ENCODE measurements around the gene RPS3.

Gene RPS3

DNA sequence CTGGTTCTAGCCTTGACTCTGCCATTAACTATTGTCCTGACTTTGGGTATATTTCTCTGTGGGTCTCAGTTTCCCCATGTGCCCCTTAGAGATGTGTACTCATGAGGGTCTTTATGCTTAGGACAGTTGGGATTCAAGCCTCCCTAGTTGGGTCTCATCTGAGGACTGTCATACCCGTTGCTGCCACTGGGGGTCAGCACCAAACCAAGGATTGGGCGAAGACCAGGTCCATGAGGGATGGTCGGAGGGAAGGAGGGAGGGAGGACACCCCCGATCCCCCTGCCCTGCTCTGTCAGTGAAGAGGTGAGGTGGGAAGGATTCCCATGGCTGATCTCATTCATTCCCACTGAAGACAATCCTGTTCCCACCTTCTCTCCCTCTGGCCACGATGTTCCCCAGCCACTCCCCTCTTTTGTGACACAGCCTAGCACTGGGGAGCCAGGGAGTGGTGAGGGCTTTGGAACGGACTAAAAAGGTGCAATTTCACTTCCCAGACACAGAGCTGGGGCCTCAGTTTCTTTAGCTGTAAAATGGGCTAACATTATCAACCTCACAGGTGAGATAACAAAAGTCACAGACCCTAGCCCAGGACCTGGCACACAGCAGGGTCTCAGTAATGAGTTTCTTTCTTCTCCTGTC lies 46.1 kb downstream of the RPS3 start:
- peak; percentile 68 for DNase-seq (ENCODE audit: low read depth)
- TF ChIP-seq MYC (IDR thresholded peaks at IDR 0.05; ENCODE audit: low read depth, low read length) (no peak; the same call in 1 of the 2 replicates), POLR2A (IDR thresholded peaks at IDR 0.05; ENCODE audit: extremely low read depth, insufficient read length) (no peak)
- TF ChIP-seq, protein P1, sequence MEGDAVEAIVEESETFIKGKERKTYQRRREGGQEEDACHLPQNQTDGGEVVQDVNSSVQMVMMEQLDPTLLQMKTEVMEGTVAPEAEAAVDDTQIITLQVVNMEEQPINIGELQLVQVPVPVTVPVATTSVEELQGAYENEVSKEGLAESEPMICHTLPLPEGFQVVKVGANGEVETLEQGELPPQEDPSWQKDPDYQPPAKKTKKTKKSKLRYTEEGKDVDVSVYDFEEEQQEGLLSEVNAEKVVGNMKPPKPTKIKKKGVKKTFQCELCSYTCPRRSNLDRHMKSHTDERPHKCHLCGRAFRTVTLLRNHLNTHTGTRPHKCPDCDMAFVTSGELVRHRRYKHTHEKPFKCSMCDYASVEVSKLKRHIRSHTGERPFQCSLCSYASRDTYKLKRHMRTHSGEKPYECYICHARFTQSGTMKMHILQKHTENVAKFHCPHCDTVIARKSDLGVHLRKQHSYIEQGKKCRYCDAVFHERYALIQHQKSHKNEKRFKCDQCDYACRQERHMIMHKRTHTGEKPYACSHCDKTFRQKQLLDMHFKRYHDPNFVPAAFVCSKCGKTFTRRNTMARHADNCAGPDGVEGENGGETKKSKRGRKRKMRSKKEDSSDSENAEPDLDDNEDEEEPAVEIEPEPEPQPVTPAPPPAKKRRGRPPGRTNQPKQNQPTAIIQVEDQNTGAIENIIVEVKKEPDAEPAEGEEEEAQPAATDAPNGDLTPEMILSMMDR (IDR thresholded peaks at IDR 0.05; ENCODE audit: low read depth, low read length) = peak; percentile 95
- TF ChIP-seq, protein P2, sequence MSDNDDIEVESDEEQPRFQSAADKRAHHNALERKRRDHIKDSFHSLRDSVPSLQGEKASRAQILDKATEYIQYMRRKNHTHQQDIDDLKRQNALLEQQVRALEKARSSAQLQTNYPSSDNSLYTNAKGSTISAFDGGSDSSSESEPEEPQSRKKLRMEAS (IDR thresholded peaks at IDR 0.05; ENCODE audit: low read depth, low read length) = peak; percentile 24; the same call in 1 of the 2 replicates
- no peak overlapping the region for H3K4me3 ChIP-seq (ENCODE audit: low read depth, low read length)

DNA sequence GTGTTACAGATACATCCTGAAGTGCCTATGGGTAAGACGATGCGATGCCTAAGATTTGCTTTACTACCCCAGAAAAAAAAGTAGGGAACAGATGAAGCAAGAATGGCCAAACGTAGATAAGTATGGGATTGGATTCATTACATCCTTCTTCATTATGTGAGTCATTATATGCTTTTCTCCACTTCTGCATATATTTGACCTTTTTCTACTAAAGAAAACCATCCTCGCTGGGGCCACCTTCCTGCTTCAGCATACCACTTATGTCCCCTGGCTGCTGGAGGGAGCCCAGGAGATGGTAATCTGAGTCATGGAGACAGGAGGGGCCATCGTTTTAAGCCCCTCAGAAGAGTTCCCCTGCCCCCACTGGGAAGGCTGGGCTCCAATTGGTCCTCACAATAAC lies 48.1 kb downstream of the RPS3 start:
- no peak for TF ChIP-seq POLR2A (IDR thresholded peaks at IDR 0.05; ENCODE audit: extremely low read depth, insufficient read length)
- no peak for TF ChIP-seq MYC (IDR thresholded peaks at IDR 0.05; ENCODE audit: low read depth, low read length)
- TF ChIP-seq, protein P2 (IDR thresholded peaks at IDR 0.05; ENCODE audit: low read depth, low read length) = no peak
- TF ChIP-seq, protein P1 (IDR thresholded peaks at IDR 0.05; ENCODE audit: low read depth, low read length) = no peak
- DNase-seq (ENCODE audit: low read depth) = no peak
- H3K4me3 ChIP-seq (ENCODE audit: low read depth, low read length) = no peak overlapping the region

DNA sequence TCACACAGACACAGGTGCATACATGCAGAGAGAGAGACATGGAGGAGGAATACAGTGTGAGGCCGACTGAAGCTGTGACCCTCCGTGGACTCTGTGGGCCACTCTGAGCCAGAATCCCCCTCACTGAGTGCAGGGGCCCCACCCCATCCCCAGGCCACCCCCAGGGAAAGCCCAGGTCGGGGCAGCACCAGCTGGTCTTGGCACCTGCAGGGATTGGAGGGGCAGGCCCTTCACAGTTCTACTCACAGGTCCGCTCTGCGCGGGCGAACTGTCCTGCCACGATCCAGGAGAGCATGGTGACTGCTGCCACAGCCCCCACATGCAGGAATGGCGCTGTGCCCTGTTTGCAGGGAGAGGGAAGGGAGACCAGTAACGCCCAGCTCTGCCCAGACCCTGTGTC lies 50.0 kb downstream of the RPS3 start:
- DNase-seq (ENCODE audit: low read depth) = no peak

DNA sequence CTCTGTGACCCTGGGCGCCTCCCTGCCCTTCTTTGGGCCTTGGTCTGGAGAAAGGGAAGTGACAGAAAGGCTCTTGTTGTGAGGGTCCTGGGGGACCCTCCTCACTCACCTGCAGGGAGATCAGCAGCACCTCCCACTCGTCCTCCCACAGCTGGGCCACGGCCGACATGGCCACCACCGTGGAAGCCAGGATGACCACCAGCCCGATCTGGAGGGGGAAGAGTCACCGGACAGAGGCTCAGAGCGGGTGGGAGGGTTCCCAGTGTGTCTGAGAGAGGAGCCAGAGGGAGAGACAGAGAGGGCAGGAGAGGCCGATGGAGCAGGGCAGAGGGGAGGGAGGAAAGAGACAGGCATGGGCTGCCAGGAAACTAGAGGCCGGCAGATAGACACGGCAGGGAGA lies 50.5 kb downstream of the RPS3 start:
- no peak for DNase-seq (ENCODE audit: low read depth)
- no peak overlapping the region for H3K4me3 ChIP-seq (ENCODE audit: low read depth, low read length)
- no peak for TF ChIP-seq MYC (IDR thresholded peaks at IDR 0.05; ENCODE audit: low read depth, low read length)
- TF ChIP-seq POLR2A (IDR thresholded peaks at IDR 0.05; ENCODE audit: extremely low read depth, insufficient read length) = no peak
- TF ChIP-seq, protein P1 (IDR thresholded peaks at IDR 0.05; ENCODE audit: low read depth, low read length) = no peak
- TF ChIP-seq, protein P2 (IDR thresholded peaks at IDR 0.05; ENCODE audit: low read depth, low read length) = no peak

More for the DNA sequence above, 50.0 kb downstream of the RPS3 start:
- no peak for TF ChIP-seq MYC (IDR thresholded peaks at IDR 0.05; ENCODE audit: low read depth, low read length)
- TF ChIP-seq, protein P2 (IDR thresholded peaks at IDR 0.05; ENCODE audit: low read depth, low read length) = no peak
- H3K4me3 ChIP-seq (ENCODE audit: low read depth, low read length) = no peak overlapping the region

DNA sequence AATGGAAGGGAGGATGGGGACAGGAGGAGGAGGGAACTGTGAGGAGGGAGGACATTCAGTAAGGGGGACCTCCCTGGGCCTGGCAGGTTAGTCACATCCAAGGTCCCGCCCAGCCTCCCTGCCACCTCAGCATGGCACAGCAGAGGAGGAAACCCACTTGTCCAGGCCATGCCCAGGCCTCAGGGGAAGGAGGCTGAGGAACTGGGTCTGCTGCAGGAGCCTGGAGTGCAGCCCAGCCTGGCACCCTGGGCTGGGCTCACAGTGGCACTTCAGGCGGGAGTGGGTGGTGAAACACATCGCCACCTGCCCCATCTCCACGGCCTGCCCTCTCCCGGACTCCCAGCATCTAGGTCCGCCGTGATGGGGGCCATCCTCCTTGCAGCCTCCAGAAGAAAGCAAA lies 50.9 kb downstream of the RPS3 start:
- no peak overlapping the region for H3K4me3 ChIP-seq (ENCODE audit: low read depth, low read length)
- TF ChIP-seq MYC (IDR thresholded peaks at IDR 0.05; ENCODE audit: low read depth, low read length) (no peak), POLR2A (IDR thresholded peaks at IDR 0.05; ENCODE audit: extremely low read depth, insufficient read length) (no peak)
- TF ChIP-seq, protein P2 (IDR thresholded peaks at IDR 0.05; ENCODE audit: low read depth, low read length) = no peak
- TF ChIP-seq, protein P1 (IDR thresholded peaks at IDR 0.05; ENCODE audit: low read depth, low read length) = no peak
- DNase-seq (ENCODE audit: low read depth) = no peak

All from NB4 (cell line).